OCI-LY3 (cell line): ENCODE measurements around the gene ERBB3.
"Not testable (repeated sequence)": the region's sequence is repeated elsewhere in the genome, so short reads cannot be mapped to it uniquely, and the experiment has no call there.

Source experiments
- H2AFZ ChIP-seq: fragments of 200-600, 300-600 bp; shearing (Covaris generic); 2 replicates; pipeline ENCODE4 v1.6.0; 2014; ENCODE audit warnings: antibody characterized with exemption, low read depth, low read length
- H3K27ac ChIP-seq: fragments of 200-600, 300-600 bp; sonication (generic); 2 replicates; pipeline ENCODE4 v1.5.1; 2014; ENCODE audit warnings: mild to moderate bottlenecking, low read length, moderate library complexity, mixed read lengths
- H3K27me3 ChIP-seq: fragments of 200-600, 300-600 bp; sonication (generic); 2 replicates; pipeline ENCODE4 v1.6.1; 2014; ENCODE audit warnings: low read depth, low read length, mixed read lengths
- H3K36me3 ChIP-seq: fragments of 200-600, 300-600 bp; sonication (generic); replicated peaks from 2 replicates; pipeline ENCODE3; 2014; ENCODE audit warnings: low read depth, low read length, mixed read lengths
- H3K4me1 ChIP-seq: fragments of 300-600, 200-600 bp; sonication (generic); 2 replicates; pipeline ENCODE4 v1.6.1; 2014; ENCODE audit warnings: low read length, mixed read lengths
- H3K4me2 ChIP-seq: fragments of 200-600, 300-600 bp; sonication (generic); 2 replicates; pipeline ENCODE4 v1.6.1; 2014; ENCODE audit warnings: low read length, mixed read lengths
- H3K4me3 ChIP-seq: fragments of 300-600, 200-600 bp; sonication (generic); 2 replicates; pipeline ENCODE4 v1.5.1; 2014; ENCODE audit warnings: antibody characterized with exemption, mild to moderate bottlenecking, low read length, moderate library complexity
- H3K79me2 ChIP-seq: fragments of 300-600, 200-600 bp; shearing (Covaris generic); 2 replicates; pipeline ENCODE4 v1.6.1; 2014; ENCODE audit warnings: mild to moderate bottlenecking, low read length, mixed read lengths
- H3K9ac ChIP-seq: fragments of 300-600, 200-600 bp; shearing (Covaris generic); 2 replicates; pipeline ENCODE4 v1.6.0; 2014; ENCODE audit warnings: mild to moderate bottlenecking, low read length, moderate library complexity
- H3K9me3 ChIP-seq: fragments of 200-600, 300-600 bp; shearing (Covaris generic); 2 replicates; pipeline ENCODE4 v1.6.1; 2014; ENCODE audit warnings: low read length, mixed read lengths; ENCODE audit not compliant: insufficient read depth
- H4K20me1 ChIP-seq: fragments of 200-600, 300-600 bp; sonication (generic); 2 replicates; pipeline ENCODE4 v1.6.1; 2016; ENCODE audit warnings: low read length, mixed read lengths; ENCODE audit not compliant: insufficient read depth
- CTCF ChIP-seq: fragments of 200-600, 300-600 bp; sonication (generic); IDR thresholded peaks from 2 replicates; pipeline ENCODE4 v1.5.1; 2014; ENCODE audit warnings: antibody characterized with exemption, low read length, low read depth
- EZH2phosphoT487 ChIP-seq: fragments of 200-600 bp; shearing (Covaris generic); IDR thresholded peaks from 2 replicates; pipeline ENCODE4 v1.6.1; 2018; ENCODE audit warnings: antibody characterized with exemption, mixed run types, low read depth

The ERBB3 gene

GRCh38 chr12:56061982-56062381, 18.0 kb upstream of the ERBB3 start:
- no peaks in the 10 kb centered on the region for H4K20me1 ChIP-seq
- H3K27ac ChIP-seq, result no peak overlapping the region
- no peaks in the 10 kb centered on the region for H3K27me3 ChIP-seq
- H3K4me3 ChIP-seq, result no peak overlapping the region
- no peaks in the 10 kb centered on the region for H3K9me3 ChIP-seq
- TF ChIP-seq EZH2phosphoT487 (no peak), CTCF (no peak)
- H3K79me2 ChIP-seq, result no peaks in the 10 kb centered on the region
- no peaks in the 10 kb centered on the region for H3K36me3 ChIP-seq
- no peak overlapping the region for H3K4me2 ChIP-seq
- H3K9ac ChIP-seq, result no peak overlapping the region
- H2AFZ ChIP-seq, result no peak overlapping the region
- no peaks in the 10 kb centered on the region for H3K4me1 ChIP-seq

- H3K4me2 ChIP-seq, result no peak overlapping the region
- no peak overlapping the region for H3K9ac ChIP-seq
- H3K27ac ChIP-seq, result no peak overlapping the region
Measured at GRCh38 chr12:56062996-56063395, 17.0 kb upstream of the ERBB3 start.

GRCh38 chr12:56071648-56072047, 8.3 kb upstream of the ERBB3 start:
- no peak overlapping the region for H3K27ac ChIP-seq
- TF ChIP-seq CTCF, result no peak
- TF ChIP-seq EZH2phosphoT487, result no peak
- no peak overlapping the region for H3K9ac ChIP-seq
- H4K20me1 ChIP-seq, result no peaks in the 10 kb centered on the region
- H3K4me2 ChIP-seq, result no peak overlapping the region
- no peaks in the 10 kb centered on the region for H3K79me2 ChIP-seq
- no peak overlapping the region for H3K4me3 ChIP-seq
- no peak overlapping the region for H2AFZ ChIP-seq
- no peaks in the 10 kb centered on the region for H3K9me3 ChIP-seq
- H3K4me1 ChIP-seq, result no peaks in the 10 kb centered on the region
- no peaks in the 10 kb centered on the region for H3K27me3 ChIP-seq
- no peaks in the 10 kb centered on the region for H3K36me3 ChIP-seq

More at GRCh38 chr12:56062996-56063395, 17.0 kb upstream of the ERBB3 start:
- H3K36me3 ChIP-seq, result no peaks in the 10 kb centered on the region
- TF ChIP-seq CTCF (no peak), EZH2phosphoT487 (no peak)
- no peaks in the 10 kb centered on the region for H3K27me3 ChIP-seq
- no peaks in the 10 kb centered on the region for H3K4me1 ChIP-seq
- no peaks in the 10 kb centered on the region for H3K79me2 ChIP-seq
- no peak overlapping the region for H3K4me3 ChIP-seq
- H3K9me3 ChIP-seq, result no peaks in the 10 kb centered on the region
- no peaks in the 10 kb centered on the region for H4K20me1 ChIP-seq
- H2AFZ ChIP-seq, result no peak overlapping the region

GRCh38 chr12:56074396-56074795, 5.6 kb upstream of the ERBB3 start:
- H4K20me1 ChIP-seq, result no peaks in the 10 kb centered on the region
- H3K4me1 ChIP-seq, result no peaks in the 10 kb centered on the region
- no peak overlapping the region for H2AFZ ChIP-seq
- no peak overlapping the region for H3K4me2 ChIP-seq
- no peaks in the 10 kb centered on the region for H3K36me3 ChIP-seq
- no peak overlapping the region for H3K9ac ChIP-seq
- H3K4me3 ChIP-seq, result no peak overlapping the region
- H3K27ac ChIP-seq, result no peak overlapping the region
- no peaks in the 10 kb centered on the region for H3K27me3 ChIP-seq
- no peaks in the 10 kb centered on the region for H3K79me2 ChIP-seq
- no peaks in the 10 kb centered on the region for H3K9me3 ChIP-seq
- TF ChIP-seq CTCF (no peak), EZH2phosphoT487 (no peak)

- H3K9ac ChIP-seq, H3K9me3 ChIP-seq, H3K36me3 ChIP-seq, H4K20me1 ChIP-seq, H2AFZ ChIP-seq, H3K4me2 ChIP-seq, H3K27ac ChIP-seq, H3K4me3 ChIP-seq, H3K4me1 ChIP-seq, H3K79me2 ChIP-seq: not testable (repeated sequence)
- peaks cover 22% of the 10 kb centered on the region for H3K27me3 ChIP-seq
Measured at GRCh38 chr12:56077966-56078365, 2.0 kb upstream of the ERBB3 start.
